Measurements from ENCODE around the gene LYL1. TPM values are rescaled to one million over a fixed set of nuclear protein-coding genes. Genes with fewer than 3 reads are reported as not detected.

The LYL1 gene
- total and polyA plus RNA-seq, 9 of the 15 experiments (the other 6 are each of a cell fraction or from before 2014, with no cell fraction given) = 1.3 to 266 (median 34.0) TPM

- TF ChIP-seq PKNOX1 (IDR thresholded peaks at IDR 0.05) (peak; percentile 46; the same call in 1 of the 2 replicates), DACH1 (IDR thresholded peaks at IDR 0.05; ENCODE audit: partially characterized antibody) (no peak), TEAD1 (CRISPR knock-in tag; IDR thresholded peaks at IDR 0.05) (no peak), NFRKB (IDR thresholded peaks at IDR 0.05; ENCODE audit: low read depth) (no peak), PTRF (tag; IDR thresholded peaks at IDR 0.05) (no peak), HMGN3 (IDR thresholded peaks at IDR 0.05; ENCODE audit: borderline replicate concordance, extremely low read depth, insufficient read length, low read depth, low read length) (no peak), RBM22 (IDR thresholded peaks at IDR 0.05; ENCODE audit: low read depth, low read length, poor library complexity, severe bottlenecking) (peak; percentile 46), SMARCE1 (IDR thresholded peaks at IDR 0.05) (no peak), NKRF (IDR thresholded peaks at IDR 0.05; ENCODE audit: borderline replicate concordance) (no peak), HMG20A (CRISPR knock-in tag; conservative IDR thresholded peaks at IDR 0.05) (no peak), E2F1 (CRISPR knock-in tag; IDR thresholded peaks at IDR 0.05) (no peak), DEAF1 (CRISPR knock-in tag; IDR thresholded peaks at IDR 0.05) (no peak), NR3C1 (CRISPR knock-in tag; IDR thresholded peaks at IDR 0.05) (no peak), SUPT5H (IDR thresholded peaks at IDR 0.05) (peak; percentile 79; the same call in 1 of the 2 replicates)
- TF ChIP-seq, protein P1, sequence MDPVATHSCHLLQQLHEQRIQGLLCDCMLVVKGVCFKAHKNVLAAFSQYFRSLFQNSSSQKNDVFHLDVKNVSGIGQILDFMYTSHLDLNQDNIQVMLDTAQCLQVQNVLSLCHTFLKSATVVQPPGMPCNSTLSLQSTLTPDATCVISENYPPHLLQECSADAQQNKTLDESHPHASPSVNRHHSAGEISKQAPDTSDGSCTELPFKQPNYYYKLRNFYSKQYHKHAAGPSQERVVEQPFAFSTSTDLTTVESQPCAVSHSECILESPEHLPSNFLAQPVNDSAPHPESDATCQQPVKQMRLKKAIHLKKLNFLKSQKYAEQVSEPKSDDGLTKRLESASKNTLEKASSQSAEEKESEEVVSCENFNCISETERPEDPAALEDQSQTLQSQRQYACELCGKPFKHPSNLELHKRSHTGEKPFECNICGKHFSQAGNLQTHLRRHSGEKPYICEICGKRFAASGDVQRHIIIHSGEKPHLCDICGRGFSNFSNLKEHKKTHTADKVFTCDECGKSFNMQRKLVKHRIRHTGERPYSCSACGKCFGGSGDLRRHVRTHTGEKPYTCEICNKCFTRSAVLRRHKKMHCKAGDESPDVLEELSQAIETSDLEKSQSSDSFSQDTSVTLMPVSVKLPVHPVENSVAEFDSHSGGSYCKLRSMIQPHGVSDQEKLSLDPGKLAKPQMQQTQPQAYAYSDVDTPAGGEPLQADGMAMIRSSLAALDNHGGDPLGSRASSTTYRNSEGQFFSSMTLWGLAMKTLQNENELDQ (CRISPR knock-in tag; IDR thresholded peaks at IDR 0.05; ENCODE audit: borderline replicate concordance) = no peak
- TF ChIP-seq, protein P2, sequence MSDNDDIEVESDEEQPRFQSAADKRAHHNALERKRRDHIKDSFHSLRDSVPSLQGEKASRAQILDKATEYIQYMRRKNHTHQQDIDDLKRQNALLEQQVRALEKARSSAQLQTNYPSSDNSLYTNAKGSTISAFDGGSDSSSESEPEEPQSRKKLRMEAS (CRISPR knock-in tag; IDR thresholded peaks at IDR 0.05) = no peak
- TF ChIP-seq, protein P3, sequence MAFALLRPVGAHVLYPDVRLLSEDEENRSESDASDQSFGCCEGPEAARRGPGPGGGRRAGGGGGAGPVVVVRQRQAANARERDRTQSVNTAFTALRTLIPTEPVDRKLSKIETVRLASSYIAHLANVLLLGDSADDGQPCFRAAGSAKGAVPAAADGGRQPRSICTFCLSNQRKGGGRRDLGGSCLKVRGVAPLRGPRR (CRISPR knock-in tag; IDR thresholded peaks at IDR 0.05) = no peak
Observed at GRCh38 chr19:13150931-13151604, 48.4 kb upstream of the LYL1 start (continued).

All from K562 (cell line).